22Rv1 (cell line): ENCODE data around the gene TEX13C.

Source experiments
- ZFX ChIP-seq: fragments of 450-650 bp; IDR thresholded peaks from 2 replicates; pipeline ENCODE4 v1.6.1; 2017; ENCODE audit warnings: antibody characterized with exemption, borderline replicate concordance
- TF ChIP-seq, protein P1 (sequence below): fragments of 450-650 bp; IDR thresholded peaks from 2 replicates; pipeline ENCODE4 v1.5.1; 2017; ENCODE audit warnings: mild to moderate bottlenecking

GRCh38 chrX:125289920-125290319 is 29.8 kb upstream of the TEX13C start:
- TF ChIP-seq, protein P1, sequence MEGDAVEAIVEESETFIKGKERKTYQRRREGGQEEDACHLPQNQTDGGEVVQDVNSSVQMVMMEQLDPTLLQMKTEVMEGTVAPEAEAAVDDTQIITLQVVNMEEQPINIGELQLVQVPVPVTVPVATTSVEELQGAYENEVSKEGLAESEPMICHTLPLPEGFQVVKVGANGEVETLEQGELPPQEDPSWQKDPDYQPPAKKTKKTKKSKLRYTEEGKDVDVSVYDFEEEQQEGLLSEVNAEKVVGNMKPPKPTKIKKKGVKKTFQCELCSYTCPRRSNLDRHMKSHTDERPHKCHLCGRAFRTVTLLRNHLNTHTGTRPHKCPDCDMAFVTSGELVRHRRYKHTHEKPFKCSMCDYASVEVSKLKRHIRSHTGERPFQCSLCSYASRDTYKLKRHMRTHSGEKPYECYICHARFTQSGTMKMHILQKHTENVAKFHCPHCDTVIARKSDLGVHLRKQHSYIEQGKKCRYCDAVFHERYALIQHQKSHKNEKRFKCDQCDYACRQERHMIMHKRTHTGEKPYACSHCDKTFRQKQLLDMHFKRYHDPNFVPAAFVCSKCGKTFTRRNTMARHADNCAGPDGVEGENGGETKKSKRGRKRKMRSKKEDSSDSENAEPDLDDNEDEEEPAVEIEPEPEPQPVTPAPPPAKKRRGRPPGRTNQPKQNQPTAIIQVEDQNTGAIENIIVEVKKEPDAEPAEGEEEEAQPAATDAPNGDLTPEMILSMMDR = no peak
- no peak for TF ChIP-seq ZFX
